Endodermal cell (in vitro differentiated cells): Measurements from ENCODE around the gene DNM3. TPM values are rescaled to one million over a fixed set of nuclear protein-coding genes. Genes with fewer than 3 reads are reported as not detected.

Experiments used
- DNase-seq: peaks from one replicate; pipeline ENCODE4 v3.0.0-alpha.2; 2017
- H3K27ac ChIP-seq: 2 replicates; pipeline ENCODE4 v1.5.1; 2013; ENCODE audit warnings: mild to moderate bottlenecking, low read depth, low read length, moderate library complexity
- H3K27me3 ChIP-seq: 2 replicates; pipeline ENCODE4 v1.6.1; 2013; ENCODE audit warnings: mild to moderate bottlenecking, low read length, moderate library complexity; ENCODE audit not compliant: insufficient read depth, control insufficient read depth, poor library complexity, severe bottlenecking
- H3K36me3 ChIP-seq: 2 replicates; pipeline ENCODE4 v1.7.0; 2013; ENCODE audit warnings: mild to moderate bottlenecking, low read length, moderate library complexity; ENCODE audit not compliant: control insufficient read depth, insufficient read depth
- H3K4me1 ChIP-seq: one replicate; pipeline ENCODE4 v1.7.0; 2013; ENCODE audit warnings: low read length; ENCODE audit not compliant: control insufficient read depth, insufficient read depth
- H3K4me3 ChIP-seq: 2 replicates; pipeline ENCODE4 v1.5.1; 2013; ENCODE audit warnings: mild to moderate bottlenecking, low read length, moderate library complexity
- H3K9ac ChIP-seq: 2 replicates; pipeline ENCODE4 v1.6.1; 2013; ENCODE audit warnings: mild to moderate bottlenecking, low read length, moderate library complexity; ENCODE audit not compliant: poor library complexity, severe bottlenecking; ENCODE audit errors: extremely low read depth
- H3K9me3 ChIP-seq: 2 replicates; pipeline ENCODE4 v1.6.1; 2013; ENCODE audit warnings: mild to moderate bottlenecking, low read length, moderate library complexity; ENCODE audit not compliant: control insufficient read depth
- H3K27ac Mint-ChIP-seq: 2 replicates; pipeline ENCODE4 v1.8.0; 2020; ENCODE audit warnings: mixed read lengths
- H3K27me3 Mint-ChIP-seq: 2 replicates; pipeline ENCODE4 v1.8.0; 2021; ENCODE audit warnings: mild to moderate bottlenecking, mixed read lengths; ENCODE audit not compliant: insufficient read depth
- H3K36me3 Mint-ChIP-seq: 2 replicates; pipeline ENCODE4 v1.8.0; 2020; ENCODE audit warnings: low read depth, mixed read lengths
- H3K4me1 Mint-ChIP-seq: 2 replicates; pipeline ENCODE4 v1.8.0; 2020; ENCODE audit warnings: mixed read lengths
- H3K4me3 Mint-ChIP-seq: 2 replicates; pipeline ENCODE4 v1.8.0; 2020; ENCODE audit warnings: mild to moderate bottlenecking, moderate library complexity, mixed read lengths
- H3K9me3 Mint-ChIP-seq: 2 replicates; pipeline ENCODE4 v1.8.0; 2020; ENCODE audit warnings: mild to moderate bottlenecking, mixed read lengths
- CTCF ChIP-seq: fragments of 200-600 bp; sonication (generic); conservative IDR thresholded peaks from 2 replicates; pipeline ENCODE4 v1.5.0; 2021; ENCODE audit warnings: antibody characterized with exemption, mild to moderate bottlenecking
- WGBS, 2 experiments: methylation state at CpG; one replicate each; pipeline versions ENCODE4 v1.1.5 to v1.1.7; 2013; ENCODE audit warnings: missing lambda C conversion rate in 2 of 2, mixed read lengths in 1 of 2; ENCODE audit not compliant: insufficient coverage in 1 of 2, insufficient read length in 1 of 2; 5-methylcytosine and 5-hydroxymethylcytosine counted together
- total RNA-seq, 2 donors: library from RNA; stranded (reverse); fragmentation: NEBNext Ultra II Directional in 1 of 2; extraction: Animal tissue kit (Norgen Biotek cat#: 25700) in 1 of 2; gene quantifications; 2 replicates in 1 of 2; 3 replicates in 1 of 2; pipeline ENCODE4 v1.2.1, GENCODE V29; 2021

DNM3 gene
- total RNA-seq, 2 donors from 2014 or later = 0.53 to 1.8 TPM

GRCh38 chr1:172450524-172450885, 609.2 kb downstream of the DNM3 start:
- H3K27ac ChIP-seq = no peak overlapping the region

GRCh38 chr1:172451002-172451443, 609.7 kb downstream of the DNM3 start:
- TF ChIP-seq CTCF = no peak
- no peak for DNase-seq
- no peaks in the 10 kb centered on the region for H3K27me3 ChIP-seq
- no peak overlapping the region for H3K27ac Mint-ChIP-seq
- no peaks in the 10 kb centered on the region for H3K36me3 ChIP-seq
- peaks cover 3% of the 10 kb centered on the region for H3K27me3 Mint-ChIP-seq
- WGBS, 2 experiments = 80% methylated on average over 2 of the region's 2 CpGs; no CpG with 5 or more reads in 1 of the 2 experiments
- H3K9ac ChIP-seq = no peak overlapping the region
- no peaks in the 10 kb centered on the region for H3K9me3 Mint-ChIP-seq
- peaks cover 5% of the 10 kb centered on the region for H3K4me1 ChIP-seq
- H3K9me3 ChIP-seq = no peaks in the 10 kb centered on the region
- H3K4me1 Mint-ChIP-seq = peaks cover 4% of the 10 kb centered on the region
- no peak overlapping the region for H3K4me3 Mint-ChIP-seq
- H3K27ac ChIP-seq = no peak overlapping the region
- no peak overlapping the region for H3K4me3 ChIP-seq
- H3K36me3 Mint-ChIP-seq = no peaks in the 10 kb centered on the region

More at GRCh38 chr1:172450524-172450885, 609.2 kb downstream of the DNM3 start:
- Histone ChIP-seq H3K9ac (no peak overlapping the region), H3K9me3 (no peaks in the 10 kb centered on the region), H3K36me3 (no peaks in the 10 kb centered on the region), H3K27me3 (no peaks in the 10 kb centered on the region), H3K4me3 (no peak overlapping the region), H3K4me1 (peaks cover 5% of the 10 kb centered on the region)
- WGBS, 2 experiments = 96 to 100% methylated on average over 4 to 7 of the region's 7 CpGs
- no peak overlapping the region for H3K4me3 Mint-ChIP-seq
- H3K27me3 Mint-ChIP-seq = peaks cover 3% of the 10 kb centered on the region
- no peak overlapping the region for H3K27ac Mint-ChIP-seq
- TF ChIP-seq CTCF = no peak
- H3K4me1 Mint-ChIP-seq = peaks cover 4% of the 10 kb centered on the region
- no peaks in the 10 kb centered on the region for H3K36me3 Mint-ChIP-seq
- H3K9me3 Mint-ChIP-seq = no peaks in the 10 kb centered on the region
- DNase-seq = no peak

GRCh38 chr1:172452536-172453152, 611.3 kb downstream of the DNM3 start:
- WGBS, 2 experiments = 85 to 89% methylated on average over 7 of the region's 7 CpGs
- no peaks in the 10 kb centered on the region for H3K27me3 ChIP-seq
- no peak overlapping the region for H3K27ac ChIP-seq
- no peak overlapping the region for H3K4me3 Mint-ChIP-seq
- H3K9me3 ChIP-seq = no peaks in the 10 kb centered on the region
- no peak for TF ChIP-seq CTCF
- no peak overlapping the region for H3K4me3 ChIP-seq
- no peaks in the 10 kb centered on the region for H3K9me3 Mint-ChIP-seq
- peaks cover 5% of the 10 kb centered on the region for H3K4me1 ChIP-seq
- peaks cover 3% of the 10 kb centered on the region for H3K27me3 Mint-ChIP-seq
- H3K36me3 Mint-ChIP-seq = no peaks in the 10 kb centered on the region
- no peak overlapping the region for H3K9ac ChIP-seq
- H3K27ac Mint-ChIP-seq = no peak overlapping the region
- DNase-seq = no peak
- no peaks in the 10 kb centered on the region for H3K36me3 ChIP-seq
- H3K4me1 Mint-ChIP-seq = peaks cover 4% of the 10 kb centered on the region
